Measurements from ENCODE around the gene STK16. TPM values are rescaled to one million over a fixed set of nuclear protein-coding genes. Genes with fewer than 3 reads are reported as not detected.

STK16 gene
- total and polyA plus RNA-seq, 2 of the 13 experiments (the other 11 are each of a cell fraction or from before 2014, with no cell fraction given) = 28.0 to 50.9 TPM

GRCh38 chr2:219298759-219299371 lies 53.6 kb downstream of the STK16 start (continued):
- TF ChIP-seq ARNT2 (CRISPR knock-in tag; IDR thresholded peaks at IDR 0.05; ENCODE audit: low read depth) = 0 out of 2 replicates have a peak, but pooled peaks have one; percentile 62
- 0 out of 2 replicates have a peak, but pooled peaks have one; percentile 2 for TF ChIP-seq CEBPG (CRISPR knock-in tag; IDR thresholded peaks at IDR 0.05)
- TF ChIP-seq SNRNP70 (IDR thresholded peaks at IDR 0.05; ENCODE audit: low read depth, low read length) = no peak
- TF ChIP-seq, protein P1, sequence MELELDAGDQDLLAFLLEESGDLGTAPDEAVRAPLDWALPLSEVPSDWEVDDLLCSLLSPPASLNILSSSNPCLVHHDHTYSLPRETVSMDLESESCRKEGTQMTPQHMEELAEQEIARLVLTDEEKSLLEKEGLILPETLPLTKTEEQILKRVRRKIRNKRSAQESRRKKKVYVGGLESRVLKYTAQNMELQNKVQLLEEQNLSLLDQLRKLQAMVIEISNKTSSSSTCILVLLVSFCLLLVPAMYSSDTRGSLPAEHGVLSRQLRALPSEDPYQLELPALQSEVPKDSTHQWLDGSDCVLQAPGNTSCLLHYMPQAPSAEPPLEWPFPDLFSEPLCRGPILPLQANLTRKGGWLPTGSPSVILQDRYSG (CRISPR knock-in tag; IDR thresholded peaks at IDR 0.05) = no peak
- peak; percentile 65; the same call in 1 of the 2 replicates for TF ChIP-seq ZMYM4 (CRISPR knock-in tag; IDR thresholded peaks at IDR 0.05)
- no peak for TF ChIP-seq SOX6 (IDR thresholded peaks at IDR 0.05)
- TF ChIP-seq SOX6 (CRISPR knock-in tag; IDR thresholded peaks at IDR 0.05) = peak; percentile 10; the same call in 1 of the 2 replicates
- TF ChIP-seq CHD2 (IDR thresholded peaks at IDR 0.05; ENCODE audit: low read depth, low read length) = no peak
- TF ChIP-seq ZNF24 (IDR thresholded peaks at IDR 0.05) = no peak
- no peak for TF ChIP-seq RAD51 (IDR thresholded peaks at IDR 0.05; ENCODE audit: borderline replicate concordance)
- TF ChIP-seq, protein P2, sequence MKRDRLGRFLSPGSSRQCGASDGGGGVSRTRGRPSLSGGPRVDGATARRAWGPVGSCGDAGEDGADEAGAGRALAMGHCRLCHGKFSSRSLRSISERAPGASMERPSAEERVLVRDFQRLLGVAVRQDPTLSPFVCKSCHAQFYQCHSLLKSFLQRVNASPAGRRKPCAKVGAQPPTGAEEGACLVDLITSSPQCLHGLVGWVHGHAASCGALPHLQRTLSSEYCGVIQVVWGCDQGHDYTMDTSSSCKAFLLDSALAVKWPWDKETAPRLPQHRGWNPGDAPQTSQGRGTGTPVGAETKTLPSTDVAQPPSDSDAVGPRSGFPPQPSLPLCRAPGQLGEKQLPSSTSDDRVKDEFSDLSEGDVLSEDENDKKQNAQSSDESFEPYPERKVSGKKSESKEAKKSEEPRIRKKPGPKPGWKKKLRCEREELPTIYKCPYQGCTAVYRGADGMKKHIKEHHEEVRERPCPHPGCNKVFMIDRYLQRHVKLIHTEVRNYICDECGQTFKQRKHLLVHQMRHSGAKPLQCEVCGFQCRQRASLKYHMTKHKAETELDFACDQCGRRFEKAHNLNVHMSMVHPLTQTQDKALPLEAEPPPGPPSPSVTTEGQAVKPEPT (CRISPR knock-in tag; IDR thresholded peaks at IDR 0.05; ENCODE audit: low read depth) = 0 out of 2 replicates have a peak, but pooled peaks have one; percentile 23
- no peak for TF ChIP-seq CC2D1A (CRISPR knock-in tag; IDR thresholded peaks at IDR 0.05)
- no peak for TF ChIP-seq ZNF644 (CRISPR knock-in tag; IDR thresholded peaks at IDR 0.05; ENCODE audit: low read depth)
- TF ChIP-seq ZNF367 (CRISPR knock-in tag; IDR thresholded peaks at IDR 0.05; ENCODE audit: borderline replicate concordance) = no peak
- no peak for TF ChIP-seq TCF12 (IDR thresholded peaks at IDR 0.05)
- TF ChIP-seq TCF12 (CRISPR knock-in tag; IDR thresholded peaks at IDR 0.05) = no peak
- TF ChIP-seq FOSL1 (CRISPR knock-in tag; IDR thresholded peaks at IDR 0.05; ENCODE audit: borderline replicate concordance) = no peak
- TF ChIP-seq, protein P3, sequence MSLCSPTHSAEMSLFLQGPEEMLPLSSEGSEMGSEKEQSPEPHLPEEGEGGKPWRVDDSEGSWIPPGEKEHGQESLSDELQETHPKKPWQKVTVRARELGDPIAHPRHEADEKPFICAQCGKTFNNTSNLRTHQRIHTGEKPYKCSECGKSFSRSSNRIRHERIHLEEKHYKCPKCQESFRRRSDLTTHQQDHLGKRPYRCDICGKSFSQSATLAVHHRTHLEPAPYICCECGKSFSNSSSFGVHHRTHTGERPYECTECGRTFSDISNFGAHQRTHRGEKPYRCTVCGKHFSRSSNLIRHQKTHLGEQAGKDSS (CRISPR knock-in tag; IDR thresholded peaks at IDR 0.05; ENCODE audit: borderline replicate concordance, low read depth) = 0 out of 2 replicates have a peak, but pooled peaks have one; percentile 57
- TF ChIP-seq ZNF816 (CRISPR knock-in tag; IDR thresholded peaks at IDR 0.05; ENCODE audit: borderline replicate concordance) = no peak
- TF ChIP-seq ZBTB7B (CRISPR knock-in tag; IDR thresholded peaks at IDR 0.05) = no peak
- TF ChIP-seq SALL2 (CRISPR knock-in tag; IDR thresholded peaks at IDR 0.05) = no peak
- TF ChIP-seq PCBP1 (IDR thresholded peaks at IDR 0.05; ENCODE audit: borderline replicate concordance, low read depth, low read length) = no peak
- no peak for TF ChIP-seq ZNF496 (CRISPR knock-in tag; IDR thresholded peaks at IDR 0.05; ENCODE audit: insufficient replicate concordance)
- TF ChIP-seq FOXA1 (IDR thresholded peaks at IDR 0.05) = no peak
- no peak for TF ChIP-seq FOXA1 (CRISPR knock-in tag; IDR thresholded peaks at IDR 0.05)
- TF ChIP-seq, protein P4, sequence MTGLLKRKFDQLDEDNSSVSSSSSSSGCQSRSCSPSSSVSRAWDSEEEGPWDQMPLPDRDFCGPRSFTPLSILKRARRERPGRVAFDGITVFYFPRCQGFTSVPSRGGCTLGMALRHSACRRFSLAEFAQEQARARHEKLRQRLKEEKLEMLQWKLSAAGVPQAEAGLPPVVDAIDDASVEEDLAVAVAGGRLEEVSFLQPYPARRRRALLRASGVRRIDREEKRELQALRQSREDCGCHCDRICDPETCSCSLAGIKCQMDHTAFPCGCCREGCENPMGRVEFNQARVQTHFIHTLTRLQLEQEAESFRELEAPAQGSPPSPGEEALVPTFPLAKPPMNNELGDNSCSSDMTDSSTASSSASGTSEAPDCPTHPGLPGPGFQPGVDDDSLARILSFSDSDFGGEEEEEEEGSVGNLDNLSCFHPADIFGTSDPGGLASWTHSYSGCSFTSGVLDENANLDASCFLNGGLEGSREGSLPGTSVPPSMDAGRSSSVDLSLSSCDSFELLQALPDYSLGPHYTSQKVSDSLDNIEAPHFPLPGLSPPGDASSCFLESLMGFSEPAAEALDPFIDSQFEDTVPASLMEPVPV (CRISPR knock-in tag; IDR thresholded peaks at IDR 0.05) = peak; percentile 32; the same call in 1 of the 2 replicates
- TF ChIP-seq SYNCRIP (IDR thresholded peaks at IDR 0.05; ENCODE audit: insufficient read depth, low read depth, low read length) = no peak
- no peak for TF ChIP-seq RARG (CRISPR knock-in tag; IDR thresholded peaks at IDR 0.05; ENCODE audit: low read depth)
